ENCODE data around the gene C3orf33.
A peak's percentile ranks its signal among the peaks of the same experiment; 100 is the strongest.

DNA sequence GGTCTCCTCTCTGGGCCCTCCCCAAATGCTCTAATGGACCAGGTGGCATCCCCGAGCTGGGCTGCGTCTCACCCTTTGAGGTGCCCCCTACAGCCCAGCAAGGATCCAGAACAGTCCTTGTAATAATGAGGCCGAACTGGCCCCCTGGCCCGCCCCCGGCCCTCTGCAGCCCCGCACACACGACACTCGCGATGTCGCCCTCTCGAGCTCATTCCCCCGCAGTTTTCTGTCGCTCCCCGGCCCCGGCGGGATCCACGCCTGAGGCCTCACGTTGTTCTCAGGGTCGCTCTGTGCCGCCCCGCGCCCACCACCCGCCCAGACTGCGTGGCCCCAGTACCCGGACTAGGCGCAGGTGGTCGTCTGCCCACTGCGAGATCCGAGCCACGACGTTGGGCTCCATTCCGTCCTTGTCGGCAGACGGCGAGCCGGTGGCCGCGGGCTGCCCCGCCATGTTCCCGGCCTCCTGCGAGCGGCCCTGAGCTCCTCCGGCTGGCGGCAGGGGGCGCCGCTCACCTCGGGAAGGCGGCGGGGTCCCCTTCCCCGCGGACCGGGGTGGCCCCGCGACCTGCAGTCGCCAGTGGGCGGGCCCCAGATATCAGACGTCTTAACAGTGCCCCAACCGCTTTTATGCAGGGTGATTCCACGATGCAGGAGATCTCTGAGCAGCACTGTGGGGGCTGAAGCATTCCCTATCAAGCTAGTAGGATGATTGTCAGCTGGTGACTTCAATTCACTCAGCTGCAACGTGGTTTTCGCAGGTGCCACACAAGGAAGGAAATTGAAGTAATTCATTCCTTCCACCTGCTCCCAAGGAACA lies at the start of gene C3orf33:
- TF ChIP-seq, protein P1, sequence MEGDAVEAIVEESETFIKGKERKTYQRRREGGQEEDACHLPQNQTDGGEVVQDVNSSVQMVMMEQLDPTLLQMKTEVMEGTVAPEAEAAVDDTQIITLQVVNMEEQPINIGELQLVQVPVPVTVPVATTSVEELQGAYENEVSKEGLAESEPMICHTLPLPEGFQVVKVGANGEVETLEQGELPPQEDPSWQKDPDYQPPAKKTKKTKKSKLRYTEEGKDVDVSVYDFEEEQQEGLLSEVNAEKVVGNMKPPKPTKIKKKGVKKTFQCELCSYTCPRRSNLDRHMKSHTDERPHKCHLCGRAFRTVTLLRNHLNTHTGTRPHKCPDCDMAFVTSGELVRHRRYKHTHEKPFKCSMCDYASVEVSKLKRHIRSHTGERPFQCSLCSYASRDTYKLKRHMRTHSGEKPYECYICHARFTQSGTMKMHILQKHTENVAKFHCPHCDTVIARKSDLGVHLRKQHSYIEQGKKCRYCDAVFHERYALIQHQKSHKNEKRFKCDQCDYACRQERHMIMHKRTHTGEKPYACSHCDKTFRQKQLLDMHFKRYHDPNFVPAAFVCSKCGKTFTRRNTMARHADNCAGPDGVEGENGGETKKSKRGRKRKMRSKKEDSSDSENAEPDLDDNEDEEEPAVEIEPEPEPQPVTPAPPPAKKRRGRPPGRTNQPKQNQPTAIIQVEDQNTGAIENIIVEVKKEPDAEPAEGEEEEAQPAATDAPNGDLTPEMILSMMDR (conservative IDR thresholded peaks at IDR 0.05; ENCODE audit: low read depth in 2 of 2): peak; percentile 78 to 86
- TF ChIP-seq EZH2 (IDR thresholded peaks at IDR 0.05; ENCODE audit: low read depth, unreplicated experiment) (no peak), EZH2phosphoT487 (IDR thresholded peaks at IDR 0.05; ENCODE audit: unreplicated experiment) (no peak), POLR2AphosphoS5 (IDR thresholded peaks at IDR 0.05; ENCODE audit: low read depth) (0 out of 2 replicates have a peak, but pooled peaks have one; percentile 52), CREB1 (CRISPR knock-in tag; IDR thresholded peaks at IDR 0.05; ENCODE audit: low read depth) (0 out of 2 replicates have a peak, but pooled peaks have one; percentile 10), NANOG (IDR thresholded peaks at IDR 0.05; ENCODE audit: borderline replicate concordance) (no peak)
- TF ChIP-seq, protein P2, sequence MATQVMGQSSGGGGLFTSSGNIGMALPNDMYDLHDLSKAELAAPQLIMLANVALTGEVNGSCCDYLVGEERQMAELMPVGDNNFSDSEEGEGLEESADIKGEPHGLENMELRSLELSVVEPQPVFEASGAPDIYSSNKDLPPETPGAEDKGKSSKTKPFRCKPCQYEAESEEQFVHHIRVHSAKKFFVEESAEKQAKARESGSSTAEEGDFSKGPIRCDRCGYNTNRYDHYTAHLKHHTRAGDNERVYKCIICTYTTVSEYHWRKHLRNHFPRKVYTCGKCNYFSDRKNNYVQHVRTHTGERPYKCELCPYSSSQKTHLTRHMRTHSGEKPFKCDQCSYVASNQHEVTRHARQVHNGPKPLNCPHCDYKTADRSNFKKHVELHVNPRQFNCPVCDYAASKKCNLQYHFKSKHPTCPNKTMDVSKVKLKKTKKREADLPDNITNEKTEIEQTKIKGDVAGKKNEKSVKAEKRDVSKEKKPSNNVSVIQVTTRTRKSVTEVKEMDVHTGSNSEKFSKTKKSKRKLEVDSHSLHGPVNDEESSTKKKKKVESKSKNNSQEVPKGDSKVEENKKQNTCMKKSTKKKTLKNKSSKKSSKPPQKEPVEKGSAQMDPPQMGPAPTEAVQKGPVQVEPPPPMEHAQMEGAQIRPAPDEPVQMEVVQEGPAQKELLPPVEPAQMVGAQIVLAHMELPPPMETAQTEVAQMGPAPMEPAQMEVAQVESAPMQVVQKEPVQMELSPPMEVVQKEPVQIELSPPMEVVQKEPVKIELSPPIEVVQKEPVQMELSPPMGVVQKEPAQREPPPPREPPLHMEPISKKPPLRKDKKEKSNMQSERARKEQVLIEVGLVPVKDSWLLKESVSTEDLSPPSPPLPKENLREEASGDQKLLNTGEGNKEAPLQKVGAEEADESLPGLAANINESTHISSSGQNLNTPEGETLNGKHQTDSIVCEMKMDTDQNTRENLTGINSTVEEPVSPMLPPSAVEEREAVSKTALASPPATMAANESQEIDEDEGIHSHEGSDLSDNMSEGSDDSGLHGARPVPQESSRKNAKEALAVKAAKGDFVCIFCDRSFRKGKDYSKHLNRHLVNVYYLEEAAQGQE (IDR thresholded peaks at IDR 0.05; ENCODE audit: unreplicated experiment): no peak
- TF ChIP-seq, protein P3, sequence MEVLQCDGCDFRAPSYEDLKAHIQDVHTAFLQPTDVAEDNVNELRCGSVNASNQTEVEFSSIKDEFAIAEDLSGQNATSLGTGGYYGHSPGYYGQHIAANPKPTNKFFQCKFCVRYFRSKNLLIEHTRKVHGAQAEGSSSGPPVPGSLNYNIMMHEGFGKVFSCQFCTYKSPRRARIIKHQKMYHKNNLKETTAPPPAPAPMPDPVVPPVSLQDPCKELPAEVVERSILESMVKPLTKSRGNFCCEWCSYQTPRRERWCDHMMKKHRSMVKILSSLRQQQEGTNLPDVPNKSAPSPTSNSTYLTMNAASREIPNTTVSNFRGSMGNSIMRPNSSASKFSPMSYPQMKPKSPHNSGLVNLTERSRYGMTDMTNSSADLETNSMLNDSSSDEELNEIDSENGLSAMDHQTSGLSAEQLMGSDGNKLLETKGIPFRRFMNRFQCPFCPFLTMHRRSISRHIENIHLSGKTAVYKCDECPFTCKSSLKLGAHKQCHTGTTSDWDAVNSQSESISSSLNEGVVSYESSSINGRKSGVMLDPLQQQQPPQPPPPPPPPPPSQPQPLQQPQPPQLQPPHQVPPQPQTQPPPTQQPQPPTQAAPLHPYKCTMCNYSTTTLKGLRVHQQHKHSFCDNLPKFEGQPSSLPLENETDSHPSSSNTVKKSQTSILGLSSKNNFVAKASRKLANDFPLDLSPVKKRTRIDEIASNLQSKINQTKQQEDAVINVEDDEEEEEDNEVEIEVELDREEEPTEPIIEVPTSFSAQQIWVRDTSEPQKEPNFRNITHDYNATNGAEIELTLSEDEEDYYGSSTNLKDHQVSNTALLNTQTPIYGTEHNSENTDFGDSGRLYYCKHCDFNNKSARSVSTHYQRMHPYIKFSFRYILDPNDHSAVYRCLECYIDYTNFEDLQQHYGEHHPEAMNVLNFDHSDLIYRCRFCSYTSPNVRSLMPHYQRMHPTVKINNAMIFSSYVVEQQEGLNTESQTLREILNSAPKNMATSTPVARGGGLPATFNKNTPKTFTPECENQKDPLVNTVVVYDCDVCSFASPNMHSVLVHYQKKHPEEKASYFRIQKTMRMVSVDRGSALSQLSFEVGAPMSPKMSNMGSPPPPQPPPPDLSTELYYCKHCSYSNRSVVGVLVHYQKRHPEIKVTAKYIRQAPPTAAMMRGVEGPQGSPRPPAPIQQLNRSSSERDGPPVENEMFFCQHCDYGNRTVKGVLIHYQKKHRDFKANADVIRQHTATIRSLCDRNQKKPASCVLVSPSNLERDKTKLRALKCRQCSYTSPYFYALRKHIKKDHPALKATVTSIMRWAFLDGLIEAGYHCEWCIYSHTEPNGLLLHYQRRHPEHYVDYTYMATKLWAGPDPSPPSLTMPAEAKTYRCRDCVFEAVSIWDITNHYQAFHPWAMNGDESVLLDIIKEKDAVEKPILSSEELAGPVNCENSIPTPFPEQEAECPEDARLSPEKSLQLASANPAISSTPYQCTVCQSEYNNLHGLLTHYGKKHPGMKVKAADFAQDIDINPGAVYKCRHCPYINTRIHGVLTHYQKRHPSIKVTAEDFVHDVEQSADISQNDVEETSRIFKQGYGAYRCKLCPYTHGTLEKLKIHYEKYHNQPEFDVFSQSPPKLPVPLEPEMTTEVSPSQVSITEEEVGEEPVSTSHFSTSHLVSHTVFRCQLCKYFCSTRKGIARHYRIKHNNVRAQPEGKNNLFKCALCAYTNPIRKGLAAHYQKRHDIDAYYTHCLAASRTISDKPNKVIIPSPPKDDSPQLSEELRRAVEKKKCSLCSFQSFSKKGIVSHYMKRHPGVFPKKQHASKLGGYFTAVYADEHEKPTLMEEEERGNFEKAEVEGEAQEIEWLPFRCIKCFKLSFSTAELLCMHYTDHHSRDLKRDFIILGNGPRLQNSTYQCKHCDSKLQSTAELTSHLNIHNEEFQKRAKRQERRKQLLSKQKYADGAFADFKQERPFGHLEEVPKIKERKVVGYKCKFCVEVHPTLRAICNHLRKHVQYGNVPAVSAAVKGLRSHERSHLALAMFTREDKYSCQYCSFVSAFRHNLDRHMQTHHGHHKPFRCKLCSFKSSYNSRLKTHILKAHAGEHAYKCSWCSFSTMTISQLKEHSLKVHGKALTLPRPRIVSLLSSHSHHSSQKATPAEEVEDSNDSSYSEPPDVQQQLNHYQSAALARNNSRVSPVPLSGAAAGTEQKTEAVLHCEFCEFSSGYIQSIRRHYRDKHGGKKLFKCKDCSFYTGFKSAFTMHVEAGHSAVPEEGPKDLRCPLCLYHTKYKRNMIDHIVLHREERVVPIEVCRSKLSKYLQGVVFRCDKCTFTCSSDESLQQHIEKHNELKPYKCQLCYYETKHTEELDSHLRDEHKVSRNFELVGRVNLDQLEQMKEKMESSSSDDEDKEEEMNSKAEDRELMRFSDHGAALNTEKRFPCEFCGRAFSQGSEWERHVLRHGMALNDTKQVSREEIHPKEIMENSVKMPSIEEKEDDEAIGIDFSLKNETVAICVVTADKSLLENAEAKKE (CRISPR knock-in tag; IDR thresholded peaks at IDR 0.05): no peak
- TF ChIP-seq, protein P4, sequence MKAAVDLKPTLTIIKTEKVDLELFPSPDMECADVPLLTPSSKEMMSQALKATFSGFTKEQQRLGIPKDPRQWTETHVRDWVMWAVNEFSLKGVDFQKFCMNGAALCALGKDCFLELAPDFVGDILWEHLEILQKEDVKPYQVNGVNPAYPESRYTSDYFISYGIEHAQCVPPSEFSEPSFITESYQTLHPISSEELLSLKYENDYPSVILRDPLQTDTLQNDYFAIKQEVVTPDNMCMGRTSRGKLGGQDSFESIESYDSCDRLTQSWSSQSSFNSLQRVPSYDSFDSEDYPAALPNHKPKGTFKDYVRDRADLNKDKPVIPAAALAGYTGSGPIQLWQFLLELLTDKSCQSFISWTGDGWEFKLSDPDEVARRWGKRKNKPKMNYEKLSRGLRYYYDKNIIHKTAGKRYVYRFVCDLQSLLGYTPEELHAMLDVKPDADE (IDR thresholded peaks at IDR 0.05): no peak

Measured in GM23338 (cell line).